Spinal cord (tissue), 10 donors: ENCODE results near the gene DEXI. TPM values are rescaled to one million over a fixed set of nuclear protein-coding genes. Genes with fewer than 3 reads are reported as not detected.

Source experiments
- DNase-seq, 6 donors: peaks; one replicate each; pipeline versions ENCODE4 v3.0.0 to v3.0.0-alpha.2; 2013 to 2015; ENCODE audit warnings: low spot score in 6 of 6, low read depth in 4 of 6
- H3K27ac ChIP-seq: one replicate; pipeline ENCODE4 v1.5.1; 2013; ENCODE audit warnings: low read depth, low read length, control low read depth
- H3K27me3 ChIP-seq: one replicate; pipeline ENCODE4 v1.6.1; 2013; ENCODE audit warnings: low read length; ENCODE audit not compliant: control insufficient read depth, insufficient read depth
- H3K36me3 ChIP-seq: one replicate; pipeline ENCODE4 v1.6.1; 2013; ENCODE audit warnings: low read length; ENCODE audit not compliant: control insufficient read depth, insufficient read depth
- H3K4me1 ChIP-seq: one replicate; pipeline ENCODE4 v1.6.1; 2013; ENCODE audit warnings: low read length; ENCODE audit not compliant: control insufficient read depth, insufficient read depth
- H3K4me3 ChIP-seq: one replicate; pipeline ENCODE4 v1.5.1; 2013; ENCODE audit warnings: low read depth, low read length, control low read depth
- H3K9me3 ChIP-seq: one replicate; pipeline ENCODE4 v1.6.1; 2013; ENCODE audit warnings: low read length; ENCODE audit not compliant: control insufficient read depth, insufficient read depth
- WGBS: methylation state at CpG from one replicate; pipeline ENCODE4 v1.1.5; 2013; ENCODE audit warnings: missing lambda C conversion rate; ENCODE audit not compliant: insufficient coverage; 5-methylcytosine and 5-hydroxymethylcytosine counted together
- polyA plus RNA-seq, 2 donors: library from polyadenylated mRNA; unstranded; fragments of 120-200 nt; gene quantifications; one replicate each; pipeline ENCODE4 v1.2.1, GENCODE V29; 2013; ENCODE audit not compliant: insufficient read length in 2 of 2
- total RNA-seq, 2 donors: library from RNA; depleted of rRNA in 1 of 2; stranded (reverse); fragments of 120-200 nt in 1 of 2; fragments of >200 nt in 1 of 2; gene quantifications; one replicate each; pipeline versions ENCODE4 v1.2.3 to v1.2.4, GENCODE V29; 2013 to 2014
- donor health status: healthy.

DEXI gene
- total and polyA plus RNA-seq, 4 donors, result 22.0 to 50.3 (median 46.2) TPM

GRCh38 chr16:10982465-10983150 lies 40.3 kb upstream of the DEXI start:
- Histone ChIP-seq H3K4me3 (no peak overlapping the region), H3K9me3 (no peaks in the 10 kb centered on the region), H3K4me1 (peaks cover 31% of the 10 kb centered on the region), H3K36me3 (peaks cover 24% of the 10 kb centered on the region), H3K27ac (no peak overlapping the region), H3K27me3 (no peaks in the 10 kb centered on the region)
- no peak for DNase-seq
- 72% methylated on average over 8 of the region's 15 CpGs for WGBS

- peaks cover 40% of the 10 kb centered on the region for H3K4me1 ChIP-seq
- peak in 1 of 6 donors; percentile 35 for DNase-seq
- no peak overlapping the region for H3K27ac ChIP-seq
- no peaks in the 10 kb centered on the region for H3K9me3 ChIP-seq
- no peaks in the 10 kb centered on the region for H3K27me3 ChIP-seq
- no peak overlapping the region for H3K4me3 ChIP-seq
- 92% methylated on average over 3 of the region's 4 CpGs for WGBS
- peaks cover 28% of the 10 kb centered on the region for H3K36me3 ChIP-seq
These were observed 39.5 kb upstream of the DEXI start for GRCh38 chr16:10981697-10982216.

- WGBS, result no CpG with 5 or more reads among the region's 3 CpGs
- Histone ChIP-seq H3K4me3 (no peak overlapping the region), H3K27ac (no peak overlapping the region), H3K27me3 (no peaks in the 10 kb centered on the region), H3K36me3 (peaks cover 27% of the 10 kb centered on the region), H3K4me1 (peaks cover 44% of the 10 kb centered on the region), H3K9me3 (no peaks in the 10 kb centered on the region)
- DNase-seq, result no peak
These were observed 38.5 kb upstream of the DEXI start for GRCh38 chr16:10980813-10981212.

GRCh38 chr16:10979717-10980601 lies 37.7 kb upstream of the DEXI start:
- H3K9me3 ChIP-seq, result no peaks in the 10 kb centered on the region
- H3K4me1 ChIP-seq, result peaks cover 44% of the 10 kb centered on the region
- DNase-seq, result peak in 3 of 6 donors; percentile 38 to 72 (median 66)
- H3K27ac ChIP-seq, result peak overlapping the region; percentile 79
- H3K4me3 ChIP-seq, result no peak overlapping the region
- WGBS, result 41% methylated on average over 9 of the region's 19 CpGs
- no peaks in the 10 kb centered on the region for H3K27me3 ChIP-seq
- peaks cover 28% of the 10 kb centered on the region for H3K36me3 ChIP-seq

- H3K4me3 ChIP-seq, result no peak overlapping the region
- peaks cover 28% of the 10 kb centered on the region for H3K36me3 ChIP-seq
- DNase-seq, result peak in 1 of 6 donors; percentile 37
- no peaks in the 10 kb centered on the region for H3K27me3 ChIP-seq
- no peaks in the 10 kb centered on the region for H3K9me3 ChIP-seq
- WGBS, result 38% methylated on average over 10 of the region's 14 CpGs
- H3K27ac ChIP-seq, result peak overlapping the region; percentile 79
- peaks cover 42% of the 10 kb centered on the region for H3K4me1 ChIP-seq
These were observed 36.7 kb upstream of the DEXI start for GRCh38 chr16:10978871-10979446.

GRCh38 chr16:10978124-10978523 lies 35.9 kb upstream of the DEXI start:
- Histone ChIP-seq H3K27ac (peak overlapping the region; percentile 40), H3K4me3 (no peak overlapping the region)
- no peak for DNase-seq

GRCh38 chr16:10976634-10977033 lies 34.4 kb upstream of the DEXI start:
- DNase-seq, result peak in 1 of 6 donors; percentile 82
- Histone ChIP-seq H3K4me1 (peaks cover 48% of the 10 kb centered on the region), H3K27me3 (no peaks in the 10 kb centered on the region), H3K4me3 (no peak overlapping the region), H3K36me3 (peaks cover 33% of the 10 kb centered on the region), H3K27ac (no peak overlapping the region), H3K9me3 (no peaks in the 10 kb centered on the region)
- 27% methylated on average over 2 of the region's 3 CpGs for WGBS

More at GRCh38 chr16:10978124-10978523, 35.9 kb upstream of the DEXI start:
- peaks cover 31% of the 10 kb centered on the region for H3K36me3 ChIP-seq
- H3K4me1 ChIP-seq, result peaks cover 42% of the 10 kb centered on the region
- WGBS, result 68% methylated on average over 6 of the region's 6 CpGs
- no peaks in the 10 kb centered on the region for H3K27me3 ChIP-seq
- no peaks in the 10 kb centered on the region for H3K9me3 ChIP-seq

- Histone ChIP-seq H3K9me3 (no peaks in the 10 kb centered on the region), H3K27ac (no peak overlapping the region), H3K27me3 (no peaks in the 10 kb centered on the region), H3K36me3 (peaks cover 46% of the 10 kb centered on the region), H3K4me3 (no peak overlapping the region), H3K4me1 (peaks cover 24% of the 10 kb centered on the region)
- DNase-seq, result no peak
- 77% methylated on average over 6 of the region's 12 CpGs for WGBS
These were observed 30.7 kb upstream of the DEXI start for GRCh38 chr16:10972819-10973464.
